ENCODE measurements around the gene BRF1.

DNA sequence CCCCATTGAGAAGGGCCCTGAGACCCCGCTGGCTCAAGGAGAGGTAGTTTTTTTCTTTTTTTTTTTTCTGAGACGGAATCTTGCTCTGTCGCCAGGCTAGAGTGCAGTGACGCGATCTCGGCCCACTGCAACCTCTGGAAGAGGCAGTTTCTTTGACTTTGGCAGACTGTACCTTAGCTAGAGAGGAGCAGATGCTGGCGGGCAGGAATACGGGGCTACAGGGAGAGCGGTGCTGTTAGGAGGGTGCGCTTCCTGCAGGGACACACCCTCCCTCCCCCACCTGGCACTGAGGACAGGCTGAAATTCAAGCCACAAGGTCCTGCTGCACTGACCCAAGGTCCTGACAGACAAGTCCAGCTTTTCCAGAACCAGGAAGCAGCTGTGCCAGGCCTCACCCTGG is 87.4 kb downstream of the BRF1 start:
- TF ChIP-seq ESRRA (CRISPR knock-in tag; IDR thresholded peaks at IDR 0.05; ENCODE audit: borderline replicate concordance) (no peak), NFE2L1 (CRISPR knock-in tag; IDR thresholded peaks at IDR 0.05) (no peak), MYBL2 (CRISPR knock-in tag; IDR thresholded peaks at IDR 0.05) (no peak)
- TF ChIP-seq, protein P1, sequence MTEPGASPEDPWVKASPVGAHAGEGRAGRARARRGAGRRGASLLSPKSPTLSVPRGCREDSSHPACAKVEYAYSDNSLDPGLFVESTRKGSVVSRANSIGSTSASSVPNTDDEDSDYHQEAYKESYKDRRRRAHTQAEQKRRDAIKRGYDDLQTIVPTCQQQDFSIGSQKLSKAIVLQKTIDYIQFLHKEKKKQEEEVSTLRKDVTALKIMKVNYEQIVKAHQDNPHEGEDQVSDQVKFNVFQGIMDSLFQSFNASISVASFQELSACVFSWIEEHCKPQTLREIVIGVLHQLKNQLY (CRISPR knock-in tag; IDR thresholded peaks at IDR 0.05), result no peak
- TF ChIP-seq, protein P2, sequence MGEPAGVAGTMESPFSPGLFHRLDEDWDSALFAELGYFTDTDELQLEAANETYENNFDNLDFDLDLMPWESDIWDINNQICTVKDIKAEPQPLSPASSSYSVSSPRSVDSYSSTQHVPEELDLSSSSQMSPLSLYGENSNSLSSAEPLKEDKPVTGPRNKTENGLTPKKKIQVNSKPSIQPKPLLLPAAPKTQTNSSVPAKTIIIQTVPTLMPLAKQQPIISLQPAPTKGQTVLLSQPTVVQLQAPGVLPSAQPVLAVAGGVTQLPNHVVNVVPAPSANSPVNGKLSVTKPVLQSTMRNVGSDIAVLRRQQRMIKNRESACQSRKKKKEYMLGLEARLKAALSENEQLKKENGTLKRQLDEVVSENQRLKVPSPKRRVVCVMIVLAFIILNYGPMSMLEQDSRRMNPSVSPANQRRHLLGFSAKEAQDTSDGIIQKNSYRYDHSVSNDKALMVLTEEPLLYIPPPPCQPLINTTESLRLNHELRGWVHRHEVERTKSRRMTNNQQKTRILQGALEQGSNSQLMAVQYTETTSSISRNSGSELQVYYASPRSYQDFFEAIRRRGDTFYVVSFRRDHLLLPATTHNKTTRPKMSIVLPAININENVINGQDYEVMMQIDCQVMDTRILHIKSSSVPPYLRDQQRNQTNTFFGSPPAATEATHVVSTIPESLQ (CRISPR knock-in tag; IDR thresholded peaks at IDR 0.05), result no peak
- TF ChIP-seq, protein P3, sequence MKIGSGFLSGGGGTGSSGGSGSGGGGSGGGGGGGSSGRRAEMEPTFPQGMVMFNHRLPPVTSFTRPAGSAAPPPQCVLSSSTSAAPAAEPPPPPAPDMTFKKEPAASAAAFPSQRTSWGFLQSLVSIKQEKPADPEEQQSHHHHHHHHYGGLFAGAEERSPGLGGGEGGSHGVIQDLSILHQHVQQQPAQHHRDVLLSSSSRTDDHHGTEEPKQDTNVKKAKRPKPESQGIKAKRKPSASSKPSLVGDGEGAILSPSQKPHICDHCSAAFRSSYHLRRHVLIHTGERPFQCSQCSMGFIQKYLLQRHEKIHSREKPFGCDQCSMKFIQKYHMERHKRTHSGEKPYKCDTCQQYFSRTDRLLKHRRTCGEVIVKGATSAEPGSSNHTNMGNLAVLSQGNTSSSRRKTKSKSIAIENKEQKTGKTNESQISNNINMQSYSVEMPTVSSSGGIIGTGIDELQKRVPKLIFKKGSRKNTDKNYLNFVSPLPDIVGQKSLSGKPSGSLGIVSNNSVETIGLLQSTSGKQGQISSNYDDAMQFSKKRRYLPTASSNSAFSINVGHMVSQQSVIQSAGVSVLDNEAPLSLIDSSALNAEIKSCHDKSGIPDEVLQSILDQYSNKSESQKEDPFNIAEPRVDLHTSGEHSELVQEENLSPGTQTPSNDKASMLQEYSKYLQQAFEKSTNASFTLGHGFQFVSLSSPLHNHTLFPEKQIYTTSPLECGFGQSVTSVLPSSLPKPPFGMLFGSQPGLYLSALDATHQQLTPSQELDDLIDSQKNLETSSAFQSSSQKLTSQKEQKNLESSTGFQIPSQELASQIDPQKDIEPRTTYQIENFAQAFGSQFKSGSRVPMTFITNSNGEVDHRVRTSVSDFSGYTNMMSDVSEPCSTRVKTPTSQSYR (CRISPR knock-in tag; IDR thresholded peaks at IDR 0.05), result no peak

Data from WTC11 (cell line).